NCI-H128 (cell line): ENCODE results near the gene PRR14L.
"Not testable (repeated sequence)": the region's sequence is repeated elsewhere in the genome, so short reads cannot be mapped to it uniquely, and the experiment has no call there.

ENCODE experiments used
- DNase-seq: peaks from one replicate; lab custom pipeline; 2025; ENCODE audit not compliant: unreplicated experiment; lab: John Stamatoyannopoulos, UW

PRR14L gene

GRCh38 chr22:31749636-31750364, at the start of gene PRR14L:
Gene PRR14L, minus strand, starts transcription at chr22:31750132. Its CDS starts 11,272 bp downstream, at chr22:31738860.
- peak; percentile 76 for DNase-seq

GRCh38 chr22:31799358-31799757, 49.4 kb upstream of the PRR14L start:
- DNase-seq = not testable (repeated sequence)

GRCh38 chr22:31790240-31790639, 40.3 kb upstream of the PRR14L start:
- no peak for DNase-seq

GRCh38 chr22:31789803-31790202, 39.9 kb upstream of the PRR14L start:
- no peak for DNase-seq

GRCh38 chr22:31776231-31776630, 26.3 kb upstream of the PRR14L start:
- no peak for DNase-seq

- no peak for DNase-seq
Observed at GRCh38 chr22:31773416-31773815, 23.5 kb upstream of the PRR14L start.

- no peak for DNase-seq
Observed at GRCh38 chr22:31768422-31769059, 18.6 kb upstream of the PRR14L start.

- DNase-seq = no peak
Observed at GRCh38 chr22:31764785-31765184, 14.9 kb upstream of the PRR14L start.

- DNase-seq = not testable (repeated sequence)
Observed at GRCh38 chr22:31758860-31759259, 8.9 kb upstream of the PRR14L start.

GRCh38 chr22:31757265-31757664, 7.3 kb upstream of the PRR14L start:
- DNase-seq = no peak

GRCh38 chr22:31754813-31755212, 4.9 kb upstream of the PRR14L start:
- DNase-seq = no peak

- DNase-seq = peak; percentile 84
Observed at GRCh38 chr22:31753634-31754501, 3.9 kb upstream of the PRR14L start, which contains the start of gene DEPDC5. Gene DEPDC5, plus strand, starts transcription at chr22:31754019. Its CDS starts 903 bp downstream, at chr22:31754922.

- DNase-seq = no peak
Observed at GRCh38 chr22:31753005-31753633, 3.2 kb upstream of the PRR14L start.

GRCh38 chr22:31752096-31752847, 2.3 kb upstream of the PRR14L start:
- DNase-seq = no peak

GRCh38 chr22:31750365-31751284, 693 bp upstream of the PRR14L start:
- DNase-seq = no peak

GRCh38 chr22:31748490-31748889, 1.4 kb downstream of the PRR14L start:
- no peak for DNase-seq

- DNase-seq = no peak
Observed at GRCh38 chr22:31747441-31747840, 2.5 kb downstream of the PRR14L start.

- DNase-seq = no peak
Observed at GRCh38 chr22:31743871-31744270, 6.1 kb downstream of the PRR14L start.

- no peak for DNase-seq
Observed at GRCh38 chr22:31742682-31743081, 7.2 kb downstream of the PRR14L start.
